C4-2B (cell line): Measurements from ENCODE around the gene TTLL8.

ENCODE experiments used
- ZFX ChIP-seq: fragments of 450-650 bp; IDR thresholded peaks from 2 replicates; pipeline ENCODE4 v1.6.1; 2017
- TF ChIP-seq, protein P1 (sequence below): fragments of 450-650 bp; conservative IDR thresholded peaks from 2 replicates; pipeline ENCODE4 v1.5.1; 2017; ENCODE audit warnings: mild to moderate bottlenecking

DNA sequence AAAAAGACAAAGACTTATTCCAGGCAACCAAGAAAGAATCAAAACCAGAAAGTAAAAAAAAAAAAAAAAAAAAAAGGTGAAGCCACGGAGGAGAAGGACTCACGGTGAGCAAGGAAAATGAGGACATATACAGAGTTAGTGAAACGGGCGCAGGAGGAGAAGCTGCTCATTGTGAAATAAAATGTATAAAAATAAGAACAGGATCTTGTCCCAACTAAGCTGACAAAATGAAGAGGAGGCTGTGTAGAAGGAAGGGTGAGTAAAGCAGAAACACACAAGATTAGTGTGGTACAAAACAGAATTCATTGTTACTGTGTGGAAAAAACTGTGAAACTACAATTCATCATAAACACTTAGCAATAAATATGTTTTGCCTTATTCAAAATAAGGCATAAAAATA is 53.2 kb downstream of the TTLL8 start:
- TF ChIP-seq, protein P1, sequence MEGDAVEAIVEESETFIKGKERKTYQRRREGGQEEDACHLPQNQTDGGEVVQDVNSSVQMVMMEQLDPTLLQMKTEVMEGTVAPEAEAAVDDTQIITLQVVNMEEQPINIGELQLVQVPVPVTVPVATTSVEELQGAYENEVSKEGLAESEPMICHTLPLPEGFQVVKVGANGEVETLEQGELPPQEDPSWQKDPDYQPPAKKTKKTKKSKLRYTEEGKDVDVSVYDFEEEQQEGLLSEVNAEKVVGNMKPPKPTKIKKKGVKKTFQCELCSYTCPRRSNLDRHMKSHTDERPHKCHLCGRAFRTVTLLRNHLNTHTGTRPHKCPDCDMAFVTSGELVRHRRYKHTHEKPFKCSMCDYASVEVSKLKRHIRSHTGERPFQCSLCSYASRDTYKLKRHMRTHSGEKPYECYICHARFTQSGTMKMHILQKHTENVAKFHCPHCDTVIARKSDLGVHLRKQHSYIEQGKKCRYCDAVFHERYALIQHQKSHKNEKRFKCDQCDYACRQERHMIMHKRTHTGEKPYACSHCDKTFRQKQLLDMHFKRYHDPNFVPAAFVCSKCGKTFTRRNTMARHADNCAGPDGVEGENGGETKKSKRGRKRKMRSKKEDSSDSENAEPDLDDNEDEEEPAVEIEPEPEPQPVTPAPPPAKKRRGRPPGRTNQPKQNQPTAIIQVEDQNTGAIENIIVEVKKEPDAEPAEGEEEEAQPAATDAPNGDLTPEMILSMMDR: no peak
- no peak for TF ChIP-seq ZFX
